ENCODE results near the gene GDF10.

GRCh38 chr10:47255033-47255813, 44.8 kb upstream of the GDF10 start:
- TF ChIP-seq CTCF (IDR thresholded peaks at IDR 0.05; ENCODE audit: low read length) (no peak), EZH2 (optimal IDR thresholded peaks at IDR 0.05; ENCODE audit: low read depth, low read length) (no peak)
